Colonic mucosa (tissue), 4 donors: Measurements from ENCODE around the gene OPCML. TPM values are rescaled to one million over a fixed set of nuclear protein-coding genes. Genes with fewer than 3 reads are reported as not detected.

ENCODE experiments used
- DNase-seq: peaks from one replicate; pipeline ENCODE4 v3.0.0-alpha.2; 2020
- H3K27ac ChIP-seq: fragments of 200-600 bp; one replicate; pipeline ENCODE4 v1.8.0; 2021
- H3K27me3 ChIP-seq: fragments of 200-600 bp; one replicate; pipeline ENCODE4 v1.8.0; 2021
- H3K36me3 ChIP-seq: fragments of 200-600 bp; one replicate; pipeline ENCODE4 v1.8.0; 2021
- H3K4me1 ChIP-seq: fragments of 200-600 bp; one replicate; pipeline ENCODE4 v1.8.0; 2021; ENCODE audit warnings: mild to moderate bottlenecking
- H3K4me3 ChIP-seq: fragments of 200-600 bp; one replicate; pipeline ENCODE4 v1.8.0; 2021
- H3K9ac ChIP-seq, 2 donors: one replicate each; pipeline ENCODE4 v1.7.0; 2013; ENCODE audit warnings: control low read depth in 2 of 2, low read depth in 2 of 2, low read length in 2 of 2
- H3K9me3 ChIP-seq: fragments of 200-600 bp; one replicate; pipeline ENCODE4 v1.8.0; 2021
- intact Hi-C: fragments of 100-400 bp; cut with DNase I; formaldehyde crosslinking; loops from one replicate; pipeline ENCODE4 v1.14.1; 2022
- total RNA-seq, 2 donors: library from RNA; stranded (reverse); fragmentation: NEBNext Ultra II Directional in 1 of 2; extraction: Animal tissue kit (Norgen Biotek cat#: 25700) in 1 of 2; gene quantifications; one replicate each; pipeline ENCODE4 v1.2.1, GENCODE V29; 2021
- TF ChIP-seq, protein P1 (sequence below): fragments of 200-600 bp; IDR thresholded peaks from one replicate; pipeline ENCODE4 v1.8.0; 2022; ENCODE audit warnings: antibody characterized with exemption, mild to moderate bottlenecking
- donor health status: healthy.
- donor health status: DM: no; HTN: no; CAD: no.
- donor health status: DM: no; HTN: no; CAD: no.

The OPCML gene
- total RNA-seq, 2 donors from 2014 or later: 0.08 TPM; not detected in 1

DNA sequence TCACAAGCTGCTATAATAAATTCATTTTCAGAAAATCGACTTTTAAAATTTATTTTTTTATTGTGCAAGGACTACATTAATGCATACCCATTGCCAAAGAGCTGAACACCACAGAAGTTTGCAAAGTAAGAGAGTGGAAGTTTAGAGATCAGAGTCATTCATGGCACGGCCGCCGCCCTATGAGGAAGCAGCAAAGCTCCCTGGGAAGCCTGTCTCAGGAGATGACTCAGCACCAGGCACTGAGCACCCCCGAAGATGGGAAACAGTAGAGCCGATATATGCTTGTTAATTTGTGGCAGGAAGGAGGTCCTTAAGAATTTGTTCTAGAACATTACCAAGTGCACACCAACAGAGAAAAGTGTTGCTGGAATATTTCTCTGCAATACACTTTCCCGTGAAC, 693.7 kb downstream of the OPCML start:
- H3K4me1 ChIP-seq: no peaks in the 10 kb centered on the region
- no peak for DNase-seq
- H3K9ac ChIP-seq: no peak overlapping the region
- no peaks in the 10 kb centered on the region for H3K36me3 ChIP-seq
- H3K27ac ChIP-seq: no peak overlapping the region
- H3K27me3 ChIP-seq: no peaks in the 10 kb centered on the region
- H3K4me3 ChIP-seq: no peak overlapping the region
- intact Hi-C loops: no loop called here
- no peaks in the 10 kb centered on the region for H3K9me3 ChIP-seq
- TF ChIP-seq, protein P1, sequence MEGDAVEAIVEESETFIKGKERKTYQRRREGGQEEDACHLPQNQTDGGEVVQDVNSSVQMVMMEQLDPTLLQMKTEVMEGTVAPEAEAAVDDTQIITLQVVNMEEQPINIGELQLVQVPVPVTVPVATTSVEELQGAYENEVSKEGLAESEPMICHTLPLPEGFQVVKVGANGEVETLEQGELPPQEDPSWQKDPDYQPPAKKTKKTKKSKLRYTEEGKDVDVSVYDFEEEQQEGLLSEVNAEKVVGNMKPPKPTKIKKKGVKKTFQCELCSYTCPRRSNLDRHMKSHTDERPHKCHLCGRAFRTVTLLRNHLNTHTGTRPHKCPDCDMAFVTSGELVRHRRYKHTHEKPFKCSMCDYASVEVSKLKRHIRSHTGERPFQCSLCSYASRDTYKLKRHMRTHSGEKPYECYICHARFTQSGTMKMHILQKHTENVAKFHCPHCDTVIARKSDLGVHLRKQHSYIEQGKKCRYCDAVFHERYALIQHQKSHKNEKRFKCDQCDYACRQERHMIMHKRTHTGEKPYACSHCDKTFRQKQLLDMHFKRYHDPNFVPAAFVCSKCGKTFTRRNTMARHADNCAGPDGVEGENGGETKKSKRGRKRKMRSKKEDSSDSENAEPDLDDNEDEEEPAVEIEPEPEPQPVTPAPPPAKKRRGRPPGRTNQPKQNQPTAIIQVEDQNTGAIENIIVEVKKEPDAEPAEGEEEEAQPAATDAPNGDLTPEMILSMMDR: no peak

DNA sequence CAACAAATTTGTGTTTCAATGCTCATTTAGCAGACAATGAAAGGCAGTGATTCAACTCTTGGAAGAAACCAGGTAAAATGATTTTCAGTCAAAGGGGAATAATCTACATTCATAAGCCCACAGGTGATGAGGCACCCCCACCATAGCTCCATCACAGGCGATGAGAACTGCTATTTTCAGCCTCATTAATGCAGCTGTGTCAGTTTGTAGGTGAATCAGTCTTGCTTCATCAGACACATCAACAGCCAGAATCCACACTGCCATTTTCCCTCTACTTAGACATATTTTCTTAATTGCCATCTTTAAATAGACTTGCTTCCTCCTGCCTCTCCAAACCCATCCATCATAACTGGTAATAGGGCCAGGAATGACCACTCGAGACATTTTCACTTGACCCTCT, 701.0 kb downstream of the OPCML start:
- Histone ChIP-seq H3K36me3 (no peaks in the 10 kb centered on the region), H3K27me3 (no peaks in the 10 kb centered on the region), H3K9me3 (no peaks in the 10 kb centered on the region), H3K4me3 (no peak overlapping the region), H3K9ac (no peak overlapping the region), H3K27ac (no peak overlapping the region), H3K4me1 (no peaks in the 10 kb centered on the region)
- no peak for DNase-seq
- intact Hi-C loops: no loop called here
- TF ChIP-seq, protein P1: no peak

DNA sequence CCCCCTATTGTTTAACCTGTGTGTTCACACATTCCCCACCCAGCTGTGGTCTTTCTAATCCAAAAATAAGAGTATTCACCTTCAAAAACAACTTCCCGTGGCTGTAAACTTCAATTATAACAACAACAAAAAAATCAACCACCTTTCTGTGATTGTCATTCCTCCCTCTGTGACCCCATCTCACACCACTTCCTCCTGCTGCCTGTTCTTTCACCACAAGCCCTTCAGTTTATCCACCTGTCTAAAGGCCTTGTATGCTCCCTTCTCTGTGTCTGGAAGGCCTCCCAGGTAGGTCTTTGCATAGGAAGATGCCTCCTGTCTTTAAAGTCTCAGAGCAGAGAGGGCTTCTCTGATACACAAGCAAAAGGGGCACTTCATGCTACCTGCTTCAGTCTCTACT, 707.7 kb downstream of the OPCML start:
- intact Hi-C loops: no loop called here
- H3K4me3 ChIP-seq: no peak overlapping the region
- H3K27ac ChIP-seq: no peak overlapping the region
- H3K36me3 ChIP-seq: no peaks in the 10 kb centered on the region
- TF ChIP-seq, protein P1: no peak
- H3K9me3 ChIP-seq: no peaks in the 10 kb centered on the region
- H3K27me3 ChIP-seq: no peaks in the 10 kb centered on the region
- no peak for DNase-seq
- H3K9ac ChIP-seq: no peak overlapping the region
- H3K4me1 ChIP-seq: no peaks in the 10 kb centered on the region

DNA sequence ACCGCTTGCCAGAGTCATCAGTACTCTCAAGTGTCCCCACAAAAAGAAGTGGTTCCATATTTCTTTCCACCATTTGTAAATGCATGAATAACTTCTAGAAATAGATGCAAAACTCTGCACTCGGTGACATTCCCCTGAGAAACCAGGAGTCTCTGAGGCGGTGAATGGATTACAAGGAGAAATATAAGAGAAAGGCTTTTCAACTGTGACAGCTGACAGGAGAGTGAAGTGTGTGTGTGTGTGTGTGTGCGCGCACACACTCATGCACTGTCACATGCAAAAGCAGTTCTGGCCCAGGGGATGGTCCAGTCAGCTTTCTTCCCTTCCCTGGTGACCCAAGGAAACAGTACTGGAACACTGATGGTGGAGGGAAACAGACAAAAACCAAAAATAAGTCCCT, 710.0 kb downstream of the OPCML start:
- Histone ChIP-seq H3K9me3 (no peaks in the 10 kb centered on the region), H3K4me1 (no peaks in the 10 kb centered on the region), H3K9ac (no peak overlapping the region), H3K27ac (no peak overlapping the region), H3K4me3 (no peak overlapping the region), H3K27me3 (no peaks in the 10 kb centered on the region), H3K36me3 (no peaks in the 10 kb centered on the region)
- DNase-seq: no peak
- TF ChIP-seq, protein P1: no peak
- intact Hi-C loops: no loop called here

DNA sequence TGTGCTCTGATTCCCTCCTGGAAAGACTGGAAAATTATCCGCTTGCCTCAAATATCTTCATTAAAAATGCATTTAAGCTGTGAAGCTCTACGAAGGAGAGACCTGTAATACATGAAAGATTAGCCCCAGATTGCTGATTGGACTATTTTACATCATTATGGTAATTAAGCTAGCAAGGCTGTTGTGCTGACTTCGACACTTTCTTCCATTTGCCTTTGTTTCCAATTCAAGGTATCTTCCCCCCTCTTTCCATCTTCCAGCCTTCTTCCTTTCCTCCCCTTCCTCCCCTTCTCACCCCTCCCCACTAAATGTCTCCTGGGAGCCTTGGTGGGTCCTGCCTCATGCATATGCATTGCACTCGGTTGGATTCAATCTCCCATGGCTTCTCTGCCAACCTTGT, 710.8 kb downstream of the OPCML start:
- no peak overlapping the region for H3K27ac ChIP-seq
- TF ChIP-seq, protein P1: no peak
- H3K4me1 ChIP-seq: no peaks in the 10 kb centered on the region
- no peaks in the 10 kb centered on the region for H3K36me3 ChIP-seq
- no peak for DNase-seq
- no peaks in the 10 kb centered on the region for H3K9me3 ChIP-seq
- H3K27me3 ChIP-seq: no peaks in the 10 kb centered on the region
- intact Hi-C loops: no loop called here
- no peak overlapping the region for H3K4me3 ChIP-seq
- no peak overlapping the region for H3K9ac ChIP-seq

DNA sequence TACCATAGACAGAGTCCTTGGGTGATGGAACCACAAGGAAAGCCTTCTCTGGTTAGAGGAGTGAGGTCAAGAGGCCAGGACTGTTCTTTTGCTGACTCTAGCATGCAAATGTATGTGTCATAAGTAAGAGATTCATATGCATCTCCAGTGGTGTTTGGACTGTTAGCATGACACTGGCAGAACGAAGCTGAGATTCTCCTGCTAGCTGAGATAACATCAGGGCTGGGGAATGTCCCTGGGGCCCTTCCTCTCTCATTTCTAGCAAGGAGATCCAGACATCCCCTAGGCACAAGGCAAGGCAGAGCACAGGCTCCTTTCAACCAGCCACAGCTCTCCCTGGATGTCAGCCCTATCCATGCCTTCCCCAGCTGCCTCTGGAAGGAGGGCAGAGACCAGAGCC, 711.3 kb downstream of the OPCML start:
- no peak for DNase-seq
- Histone ChIP-seq H3K27me3 (no peaks in the 10 kb centered on the region), H3K9ac (no peak overlapping the region), H3K4me1 (no peaks in the 10 kb centered on the region), H3K4me3 (no peak overlapping the region), H3K27ac (no peak overlapping the region), H3K36me3 (no peaks in the 10 kb centered on the region), H3K9me3 (no peaks in the 10 kb centered on the region)
- TF ChIP-seq, protein P1: no peak
- intact Hi-C loops: no loop called here
